NCI-H2196 treated with DMSO at 0.1 percent for 48 hours (cell line): ENCODE data around the gene PLAA.

Experiments
- DNase-seq: peaks from one replicate; lab custom pipeline; 2025; ENCODE audit not compliant: unreplicated experiment; lab: John Stamatoyannopoulos, UW

PLAA gene

DNA sequence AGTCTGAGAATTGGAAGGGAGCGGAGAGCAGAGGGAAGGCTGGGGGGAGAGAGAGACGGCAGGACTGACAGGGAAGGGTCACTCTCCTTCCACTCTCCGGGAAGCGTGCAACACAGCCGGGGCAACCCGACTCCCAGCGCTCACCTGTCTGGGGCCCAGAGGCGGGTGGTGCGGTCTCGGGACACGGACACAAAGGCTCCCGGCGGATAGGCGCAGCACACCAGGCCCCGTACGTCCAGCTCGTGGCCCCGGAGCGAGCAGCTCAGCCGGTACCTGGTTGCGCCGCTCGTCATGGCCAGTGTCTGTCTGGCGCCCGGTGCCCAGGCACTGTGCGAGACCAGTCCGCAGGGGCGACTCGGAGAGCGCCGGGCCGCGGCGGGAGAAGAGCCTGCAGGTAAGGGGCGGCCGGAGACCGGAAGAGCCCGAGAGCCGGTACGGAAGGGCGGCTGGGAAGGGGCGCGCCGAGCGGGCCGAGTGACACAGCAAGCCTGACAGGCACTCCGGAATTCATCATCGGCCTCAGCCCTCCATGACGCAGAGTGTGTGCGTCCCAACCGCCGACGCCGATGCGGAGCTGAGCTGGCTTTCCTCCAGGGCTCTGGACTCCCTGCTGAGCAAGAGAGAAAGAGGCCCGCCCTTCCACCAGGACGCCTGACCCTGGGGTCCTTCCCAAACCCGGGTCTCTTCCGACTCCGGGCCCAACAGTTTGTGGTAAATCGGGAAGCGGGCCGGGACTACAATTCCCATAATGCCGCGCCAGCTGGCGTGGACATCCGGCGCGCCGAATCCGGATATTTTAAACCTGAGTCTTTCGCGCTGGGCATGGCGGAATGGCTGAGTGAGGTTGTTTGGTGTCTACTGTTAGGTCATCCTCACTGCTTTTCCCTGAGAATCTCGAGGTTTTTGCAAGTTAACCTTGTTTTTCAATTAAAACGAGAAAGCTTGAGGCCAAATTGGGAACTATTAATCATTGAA, at the start of gene PLAA:
Gene PLAA (minus strand): TSS at position 490 of the 975 bp plus-strand sequence. CDS start 197 bp downstream, at position 293.
- DNase-seq, result peak; percentile 81

DNA sequence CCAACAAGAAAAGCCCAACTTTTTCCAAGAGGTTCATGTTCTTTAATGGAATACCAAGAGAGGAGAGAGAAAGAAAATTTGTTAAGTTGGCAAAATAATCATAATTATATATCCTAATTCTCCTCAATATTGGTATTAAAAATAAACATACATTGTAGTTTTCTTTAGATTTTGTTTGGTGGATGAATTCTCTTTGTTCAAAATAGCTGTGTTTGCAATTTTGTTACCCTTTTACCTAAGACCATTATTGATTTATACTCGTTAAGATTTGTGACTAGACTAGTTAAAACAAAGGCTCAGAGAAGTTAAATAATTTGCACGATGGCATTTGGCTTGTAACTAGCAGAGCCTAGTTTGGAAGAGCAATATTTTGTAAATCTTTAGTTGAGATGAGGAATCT, 48.8 kb upstream of the PLAA start:
- no peak for DNase-seq

DNA sequence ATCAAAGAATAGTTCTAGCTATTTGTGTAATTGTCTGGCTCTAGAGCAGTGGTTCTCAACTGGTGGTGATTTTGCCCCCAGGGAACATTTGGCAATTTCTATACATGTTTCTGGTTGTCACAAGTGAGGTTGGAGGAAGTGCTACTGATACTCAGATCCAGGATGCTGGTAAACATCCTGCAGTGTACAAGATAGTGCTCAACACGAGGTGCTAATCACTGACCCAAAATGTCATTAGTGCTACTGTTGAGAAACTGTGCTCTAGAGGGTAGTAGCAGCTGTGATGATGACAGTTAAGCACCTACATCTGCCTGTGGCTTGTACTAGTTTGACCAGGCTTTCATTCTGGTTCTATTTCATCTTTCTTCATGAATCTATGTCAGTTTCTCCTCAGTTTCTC, 36.3 kb upstream of the PLAA start:
- DNase-seq, result no peak

DNA sequence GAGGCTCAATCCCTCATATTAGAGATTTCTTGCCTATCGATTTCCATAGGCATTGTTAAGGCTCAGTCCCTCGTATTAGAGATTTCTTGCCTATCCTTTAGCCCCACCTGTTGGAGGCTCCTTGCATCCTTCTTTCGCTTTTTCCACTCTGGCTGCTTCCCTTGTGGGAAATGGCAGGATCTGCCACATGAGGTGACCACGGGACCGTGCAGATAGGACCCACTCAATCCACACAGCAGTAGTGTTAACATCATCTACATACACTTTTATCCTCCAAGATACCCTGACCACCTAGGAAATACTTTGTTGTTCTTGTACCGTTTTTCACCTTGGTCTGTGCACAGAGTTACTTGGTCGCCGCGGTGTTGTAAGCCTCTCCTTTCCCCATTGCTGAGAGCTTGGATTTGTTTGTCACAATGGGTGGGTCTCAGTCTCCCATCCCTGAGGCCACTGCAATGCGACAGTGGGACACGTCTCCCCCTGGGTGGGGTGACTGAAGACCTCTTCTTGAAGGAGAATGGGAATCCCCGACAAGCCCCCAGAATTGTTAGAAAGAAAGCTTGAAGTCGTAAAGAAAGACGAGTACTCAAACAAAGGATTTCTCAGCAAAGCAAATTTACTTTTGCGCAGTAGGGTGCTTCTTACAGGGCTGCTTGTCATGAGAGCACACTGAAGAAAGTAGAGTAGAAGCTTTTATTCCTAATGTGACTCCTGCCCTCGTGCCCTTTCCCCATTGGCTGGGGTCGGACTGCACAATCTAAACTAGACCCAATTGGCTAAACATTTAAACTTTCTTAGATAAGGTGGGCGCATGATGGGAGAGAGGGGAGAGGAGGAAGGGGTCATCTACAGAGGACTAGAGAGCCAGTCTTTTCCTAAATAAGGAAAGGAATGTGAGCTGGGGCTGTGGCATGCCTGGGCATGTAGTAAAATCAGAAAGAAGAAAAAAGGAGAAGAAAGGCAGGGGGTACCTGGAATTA, 29.0 kb upstream of the PLAA start:
- no peak for DNase-seq

DNA sequence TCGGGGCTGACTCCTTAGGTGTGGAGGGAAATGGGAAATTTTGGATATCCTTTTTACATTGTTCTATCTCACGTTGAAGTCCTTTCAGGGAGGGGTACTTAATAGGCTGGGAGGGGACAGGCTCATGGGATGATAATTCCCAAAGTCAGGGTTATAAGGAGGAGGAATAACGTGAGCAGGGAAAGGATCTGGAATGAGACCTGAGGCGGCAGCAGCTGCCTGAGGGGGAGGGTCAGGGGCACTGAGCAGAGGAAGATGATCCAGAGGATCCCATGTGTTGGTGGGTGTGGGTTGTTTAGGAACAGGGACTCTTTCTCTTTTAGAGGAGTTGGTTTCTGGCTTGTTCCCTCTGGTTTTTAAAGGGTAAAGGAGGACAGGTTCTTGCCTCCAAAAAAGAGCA, 27.9 kb upstream of the PLAA start:
- no peak for DNase-seq

DNA sequence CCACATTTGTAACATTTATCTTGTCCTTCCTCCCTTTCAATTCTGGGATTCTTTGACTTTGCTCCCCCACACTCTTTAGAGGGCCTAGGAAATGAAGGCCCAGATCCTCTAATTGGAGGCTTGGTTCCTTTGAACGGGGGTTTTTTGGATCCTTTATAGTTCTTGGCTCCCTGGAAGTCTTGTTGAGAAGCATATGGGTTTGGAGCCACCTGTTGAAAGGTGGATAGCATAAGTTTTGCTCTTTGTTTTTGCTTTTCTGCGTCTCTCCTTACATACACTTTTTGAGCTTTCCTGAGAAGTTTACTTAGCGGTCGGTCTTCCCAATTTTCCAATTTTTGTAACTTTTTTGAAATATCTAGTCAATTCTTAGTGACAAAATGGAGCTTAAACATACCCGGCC, 26.9 kb upstream of the PLAA start:
- DNase-seq, result no peak

DNA sequence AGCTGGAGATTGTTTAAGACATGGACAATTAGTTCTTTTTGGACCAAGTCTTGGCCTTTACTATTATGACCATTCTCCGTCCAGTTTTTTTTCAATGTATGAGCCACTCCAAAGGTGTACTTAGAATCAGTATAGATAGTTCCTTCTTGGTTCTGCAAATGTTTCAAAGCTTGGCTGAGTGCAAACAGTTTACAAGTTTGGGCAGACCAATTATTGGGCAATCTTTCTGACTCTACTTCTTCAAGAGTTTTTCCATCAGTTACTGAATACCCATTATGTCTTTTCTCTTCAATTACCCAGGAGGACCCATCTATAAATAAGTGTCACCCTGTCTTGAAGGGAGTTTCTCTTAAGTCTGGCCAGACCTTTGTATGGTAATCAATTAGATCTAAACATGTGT, 24.7 kb upstream of the PLAA start:
- DNase-seq, result no peak

DNA sequence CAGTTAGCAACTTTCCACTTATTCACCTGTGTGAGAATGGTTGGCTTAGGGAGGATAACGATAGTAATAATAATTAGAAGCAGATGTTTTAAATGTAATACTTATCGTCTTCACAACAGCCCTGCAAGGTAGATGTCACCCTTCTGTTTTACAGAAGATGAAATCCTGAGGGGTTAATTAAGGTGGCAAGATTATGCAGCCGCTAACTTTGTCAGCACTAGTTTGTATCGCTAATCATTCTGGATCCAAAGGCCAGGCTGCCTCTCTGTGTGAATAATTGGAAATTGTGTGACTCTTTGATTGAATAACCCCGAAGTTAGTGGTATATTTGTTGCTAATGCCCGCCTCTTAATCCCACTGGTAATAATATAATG, 9.8 kb upstream of the PLAA start:
- DNase-seq, result no peak

DNA sequence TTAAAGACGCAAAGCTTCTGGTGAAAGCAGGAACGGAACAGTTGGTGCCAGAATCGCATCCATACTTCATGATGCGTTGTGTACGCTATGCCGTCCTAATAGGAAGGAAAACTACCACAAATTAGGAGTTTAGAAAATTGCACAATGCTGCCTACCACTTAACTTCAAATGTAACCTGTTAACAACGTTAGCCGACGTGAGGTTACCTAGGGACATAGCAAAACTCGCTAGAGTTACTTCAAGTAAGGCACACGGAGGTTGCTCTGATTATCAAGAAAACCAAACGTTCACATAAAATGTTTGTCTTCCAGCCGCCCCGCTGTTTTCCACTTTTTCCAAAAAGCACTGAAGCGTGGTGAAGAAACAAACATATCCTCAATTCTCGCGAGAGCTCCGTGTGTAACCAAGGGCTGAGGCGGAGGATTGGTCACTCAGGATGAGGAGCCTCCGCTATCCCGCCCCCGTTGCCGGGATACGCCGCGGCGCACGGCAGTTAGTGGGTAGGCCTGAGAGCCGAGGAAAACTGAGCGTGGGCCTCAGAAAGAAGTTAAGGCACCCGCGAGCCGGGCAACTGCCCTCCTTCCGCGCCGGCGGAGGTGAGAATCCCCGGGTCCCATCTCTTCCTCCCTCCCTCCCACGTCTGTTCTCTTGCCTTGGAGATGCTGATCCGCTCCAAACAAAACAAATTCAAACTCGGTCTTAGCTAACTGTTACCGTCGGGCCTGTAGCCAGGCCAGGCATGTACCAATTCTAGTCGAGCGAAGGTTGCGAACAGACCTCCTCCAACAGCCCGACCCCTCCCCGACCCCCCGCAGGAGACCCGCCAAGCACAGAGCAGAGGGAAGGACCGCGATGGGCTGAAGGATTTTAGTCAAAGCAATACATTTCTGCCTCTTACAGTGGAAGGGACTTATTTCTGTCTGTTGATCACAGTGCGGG, 9.1 kb upstream of the PLAA start, which contains the start of gene IFT74:
Gene IFT74 (plus strand): TSS at position 492 of the 939 bp plus-strand sequence. CDS start 5,556 bp downstream, outside the sequence.
- DNase-seq, result peak; percentile 91

DNA sequence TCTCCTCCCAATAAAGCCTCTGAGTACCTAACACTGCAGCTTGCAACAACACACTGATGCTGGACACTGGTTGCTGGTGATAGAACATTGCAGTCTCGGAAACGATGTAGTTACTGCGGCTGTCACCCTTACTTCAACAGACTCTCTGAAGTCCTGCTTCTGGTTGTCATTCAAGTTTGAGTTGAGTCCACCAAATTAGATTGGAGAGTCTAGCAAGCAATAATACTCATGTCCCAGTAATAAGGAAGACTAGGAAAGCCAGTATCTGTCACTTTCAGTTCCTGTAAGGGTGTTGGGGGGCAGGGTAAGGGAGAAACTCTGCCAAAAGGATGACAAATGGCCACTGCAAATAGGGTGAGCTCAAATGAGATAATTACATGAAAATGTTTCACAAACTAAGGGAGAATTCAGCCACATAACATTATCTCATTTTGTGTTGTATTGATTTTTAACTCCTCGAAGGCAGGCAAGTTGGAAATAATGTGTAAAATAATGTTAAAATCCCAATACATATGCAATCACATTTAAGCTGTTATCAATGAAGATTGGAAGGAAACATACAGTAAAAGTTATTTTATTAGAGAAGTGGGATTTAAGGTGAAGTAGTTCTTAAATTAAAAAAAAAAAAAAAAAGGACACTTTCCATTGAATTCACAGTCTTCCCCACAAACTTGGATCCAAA, 8.3 kb upstream of the PLAA start:
- DNase-seq, result peak; percentile 6

DNA sequence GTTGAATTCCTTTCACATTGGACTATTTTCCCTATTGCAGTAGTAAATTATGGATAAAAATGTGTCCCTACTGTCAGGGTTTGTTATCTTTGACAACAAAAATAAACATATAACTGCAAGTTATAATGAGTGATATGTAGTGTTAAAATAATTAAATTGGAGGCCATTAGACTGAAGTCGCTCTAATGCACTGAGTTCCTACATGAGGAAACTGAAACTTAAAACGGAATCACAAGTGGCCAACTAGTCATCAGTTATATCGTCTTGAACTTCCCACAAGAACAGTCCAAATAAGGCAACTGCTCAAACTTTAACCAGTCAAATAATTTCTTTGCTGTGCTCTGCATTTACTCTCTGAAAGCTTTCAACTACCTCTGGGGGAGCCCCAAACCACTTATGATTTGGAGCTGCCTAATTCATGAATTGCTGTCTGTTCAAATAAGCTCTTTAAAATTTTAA, 7.0 kb upstream of the PLAA start:
- no peak for DNase-seq

DNA sequence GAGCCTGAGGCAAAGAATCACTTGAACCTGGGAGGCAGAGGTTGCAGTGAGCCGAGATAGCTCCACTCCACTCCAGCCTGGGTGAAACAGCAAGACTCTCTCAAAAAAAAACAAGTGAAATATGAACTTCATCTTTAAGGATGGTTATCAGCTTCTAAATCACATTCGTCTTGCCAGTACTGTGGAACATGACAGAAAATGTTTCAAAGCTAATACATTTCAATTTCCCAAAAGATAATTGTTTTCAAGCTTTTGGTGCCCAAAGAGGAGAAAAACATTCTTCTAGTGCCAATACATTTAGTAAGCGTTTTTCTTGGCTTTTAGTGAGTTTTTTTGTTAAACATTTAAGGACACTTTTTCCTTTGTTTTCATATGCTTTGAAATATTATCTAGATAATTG, 4.8 kb upstream of the PLAA start:
- DNase-seq, result no peak

DNA sequence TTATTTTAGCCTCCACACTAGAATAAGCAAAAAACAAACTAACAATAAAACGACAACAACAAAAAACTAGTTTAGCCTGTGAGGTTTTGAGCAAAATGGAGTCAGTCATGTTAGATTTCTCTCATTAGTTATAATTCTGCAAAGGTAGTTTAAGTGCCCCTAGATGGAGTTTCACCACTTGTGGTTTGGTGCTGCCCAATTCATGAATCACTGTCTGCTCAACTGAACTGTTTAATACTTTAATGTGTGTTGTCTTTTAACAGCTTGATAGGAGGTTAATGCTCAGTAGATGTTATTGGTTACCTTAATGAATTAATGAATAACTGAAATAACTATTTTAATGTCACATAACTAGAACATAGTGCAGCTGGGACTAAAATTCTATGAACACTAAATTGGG, 3.5 kb upstream of the PLAA start:
- DNase-seq, result no peak

DNA sequence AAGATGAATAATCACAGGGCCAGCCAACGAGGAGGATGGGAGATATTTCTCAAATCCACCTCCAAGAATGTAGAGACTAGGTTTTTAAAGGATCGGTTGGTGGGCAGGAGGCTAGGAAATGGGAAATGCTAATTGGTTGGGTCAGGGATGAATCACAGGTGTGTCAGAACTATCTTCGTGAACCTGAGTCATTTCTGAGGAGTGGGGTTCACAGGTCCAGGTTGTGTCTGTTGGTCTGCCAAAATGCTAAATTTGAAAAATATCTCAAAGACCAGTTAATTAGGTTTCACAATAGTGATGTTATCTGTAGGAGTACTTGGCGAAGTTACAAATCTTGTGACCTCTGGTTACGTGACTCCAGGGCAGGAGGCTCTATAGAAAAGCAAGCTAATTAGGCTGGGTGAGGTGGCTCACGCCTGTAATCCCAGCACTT, 2.6 kb upstream of the PLAA start:
- DNase-seq, result no peak

DNA sequence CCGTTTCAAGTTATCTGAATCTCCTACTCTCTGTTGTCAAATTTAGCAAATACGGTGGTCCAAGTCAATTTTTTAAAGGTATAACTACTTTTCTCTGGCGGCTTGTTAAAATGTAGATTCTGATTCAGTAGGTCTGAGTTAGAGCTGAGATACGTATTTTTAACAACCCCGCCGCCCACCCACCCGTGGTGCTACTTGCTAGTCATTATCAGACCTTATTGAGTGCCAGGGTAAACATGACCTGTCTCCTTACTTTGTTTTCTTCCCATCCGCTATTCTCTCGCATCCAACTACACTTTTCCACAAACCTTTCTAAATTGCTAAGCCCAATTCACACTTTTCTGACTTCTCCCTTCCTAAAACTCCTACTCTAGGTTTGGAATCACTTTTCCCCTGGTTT, 694 bp upstream of the PLAA start:
- no peak for DNase-seq

DNA sequence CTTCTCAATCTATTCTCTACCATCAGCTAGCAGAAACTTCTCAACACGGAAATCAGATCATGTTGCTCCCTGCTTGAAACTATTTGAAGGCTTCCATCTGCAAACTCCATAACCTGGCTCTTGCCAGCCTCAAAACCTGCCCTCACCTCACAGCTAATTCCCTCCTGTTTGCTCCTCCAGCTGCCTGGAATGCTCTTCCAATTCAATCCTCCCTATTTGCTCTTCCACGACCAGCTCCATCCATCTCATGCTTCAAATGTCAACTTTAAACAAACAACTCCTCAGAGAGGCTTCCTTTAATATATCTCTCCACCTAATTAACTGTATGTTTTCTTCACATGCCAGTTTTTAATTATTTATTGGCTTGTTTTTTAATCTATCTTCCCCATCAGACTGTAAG, 1.5 kb downstream of the PLAA start:
- DNase-seq, result no peak

DNA sequence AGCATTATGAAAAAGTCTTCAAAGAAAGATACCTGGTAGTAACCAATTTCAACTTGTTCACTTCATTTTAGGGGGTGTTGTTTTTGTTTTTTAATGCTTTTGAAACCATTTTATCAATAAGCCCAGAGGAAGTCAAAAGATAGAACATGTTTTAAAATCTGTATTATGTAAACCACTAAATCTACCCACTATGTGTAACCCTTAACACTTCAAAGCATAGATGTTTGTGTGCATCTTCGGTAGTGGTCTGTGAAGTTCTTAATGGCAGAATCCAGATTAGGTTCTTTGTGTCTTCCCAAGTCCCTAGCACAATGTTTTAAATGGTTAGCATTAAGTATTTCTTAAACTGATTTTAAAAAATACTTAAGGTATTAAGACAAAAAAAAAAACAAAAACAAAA, 6.3 kb downstream of the PLAA start:
- DNase-seq, result no peak

DNA sequence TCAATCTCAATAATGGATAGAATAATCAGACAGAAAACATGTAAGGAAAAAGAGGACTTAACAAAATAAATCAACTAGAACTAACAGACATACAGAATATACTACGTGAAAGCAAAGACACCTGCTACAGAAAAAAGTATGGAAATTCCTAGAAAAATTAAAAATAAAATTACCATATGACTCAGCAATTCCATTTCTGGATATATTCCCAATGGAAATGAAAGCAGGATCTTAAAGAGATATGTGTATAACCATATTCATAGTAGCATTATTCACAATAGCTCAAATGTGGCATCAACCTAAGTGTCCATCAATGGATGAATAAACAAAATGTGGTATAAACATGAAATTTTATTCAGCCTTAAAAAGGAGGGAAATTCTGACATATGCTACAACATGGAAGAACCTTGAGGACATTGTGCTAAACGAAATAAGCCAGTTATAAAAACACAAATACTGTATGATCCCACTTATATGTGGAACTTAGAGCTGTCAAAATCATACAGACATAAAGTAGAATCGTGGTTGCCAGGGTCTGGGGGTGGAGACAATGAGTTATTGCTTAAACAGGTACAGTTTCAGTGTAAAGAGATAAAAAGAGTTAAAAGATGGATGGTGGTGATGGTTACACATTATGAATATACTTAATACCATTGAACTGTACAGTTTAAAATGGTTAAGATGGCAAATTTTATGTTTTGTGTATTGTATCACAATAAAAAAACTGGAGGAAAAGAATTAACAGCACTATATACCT, 6.9 kb downstream of the PLAA start:
- DNase-seq, result no peak

DNA sequence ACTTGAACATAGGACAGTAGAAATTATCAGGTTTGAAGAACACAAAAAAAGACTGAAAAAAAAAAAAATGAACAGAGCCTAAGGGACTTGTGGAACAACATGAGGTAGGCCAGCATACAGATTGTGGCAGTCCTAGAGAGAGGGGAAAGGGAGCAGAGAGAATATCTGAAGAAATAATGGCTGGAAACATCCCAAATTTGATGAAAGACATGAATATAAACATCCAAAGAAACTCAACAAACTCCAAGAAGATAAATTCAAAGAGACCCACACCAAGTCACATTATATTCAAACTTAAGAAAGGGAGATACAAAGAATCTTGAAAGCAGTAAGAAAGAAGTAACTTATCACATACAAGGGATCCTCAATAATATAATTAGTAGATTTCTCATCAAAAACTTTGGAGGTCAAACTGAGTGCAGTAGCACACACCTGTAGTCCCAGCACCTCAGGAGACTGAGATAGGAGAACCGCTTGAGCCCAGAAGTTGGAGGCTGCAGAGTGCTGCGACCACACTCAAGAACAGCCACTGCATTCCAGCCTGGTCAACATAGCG, 9.1 kb downstream of the PLAA start:
- no peak for DNase-seq
